ENCODE data around the gene MTIF3. TPM values are rescaled to one million over a fixed set of nuclear protein-coding genes. Genes with fewer than 3 reads are reported as not detected.

Gene MTIF3
- total and polyA plus RNA-seq, 12 donors: 51.9 to 181 (median 82.2) TPM

GRCh38 chr13:27476943-27477703 lies 26.8 kb upstream of the MTIF3 start:
- no peaks in the 10 kb centered on the region for H3K4me1 ChIP-seq (replicated peaks in 1 of 2)
- H3K27ac ChIP-seq: no peak overlapping the region
- H3K27me3 ChIP-seq: no peaks in the 10 kb centered on the region
- no peak for DNase-seq
- intact Hi-C loops (cut with DNase I): no loop called here
- H3K9me3 ChIP-seq (replicated peaks in 1 of 3): no peaks in the 10 kb centered on the region
- TF ChIP-seq POLR2A (IDR thresholded peaks at IDR 0.05) (no peak), CTCF (IDR thresholded peaks at IDR 0.05) (no peak)
- no peaks in the 10 kb centered on the region for H3K36me3 ChIP-seq (replicated peaks in 1 of 2)
- no peak overlapping the region for H3K4me3 ChIP-seq
- WGBS, 4 donors: 33 to 55% (median 41%) methylated on average over 9 to 10 of the region's 10 CpGs

GRCh38 chr13:27474751-27475268 lies 24.4 kb upstream of the MTIF3 start:
- no peak for DNase-seq
- TF ChIP-seq CTCF (IDR thresholded peaks at IDR 0.05) (no peak), POLR2A (IDR thresholded peaks at IDR 0.05) (no peak)
- Histone ChIP-seq H3K36me3 (replicated peaks in 1 of 2) (no peaks in the 10 kb centered on the region), H3K27ac (no peak overlapping the region), H3K4me1 (replicated peaks in 1 of 2) (no peaks in the 10 kb centered on the region), H3K27me3 (no peaks in the 10 kb centered on the region), H3K4me3 (no peak overlapping the region), H3K9me3 (replicated peaks in 1 of 3) (no peaks in the 10 kb centered on the region)
- WGBS, 4 donors: 88 to 91% (median 90%) methylated on average over 12 to 13 of the region's 13 CpGs
- intact Hi-C loops (cut with DNase I): no loop called here

GRCh38 chr13:27472941-27473340 lies 22.6 kb upstream of the MTIF3 start:
- no peak for DNase-seq
- WGBS, 4 donors: 70 to 88% (median 82%) methylated on average over 2 to 3 of the region's 3 CpGs
- Histone ChIP-seq H3K27ac (no peak overlapping the region), H3K36me3 (replicated peaks in 1 of 2) (no peaks in the 10 kb centered on the region), H3K4me1 (replicated peaks in 1 of 2) (no peaks in the 10 kb centered on the region), H3K9me3 (replicated peaks in 1 of 3) (no peaks in the 10 kb centered on the region), H3K27me3 (no peaks in the 10 kb centered on the region), H3K4me3 (no peak overlapping the region)
- intact Hi-C loops (cut with DNase I): no loop called here
- TF ChIP-seq CTCF (IDR thresholded peaks at IDR 0.05): no peak
- no peak for TF ChIP-seq POLR2A (IDR thresholded peaks at IDR 0.05)

- no peaks in the 10 kb centered on the region for H3K36me3 ChIP-seq (replicated peaks in 1 of 2)
- no peaks in the 10 kb centered on the region for H3K4me1 ChIP-seq (replicated peaks in 1 of 2)
- TF ChIP-seq CTCF (IDR thresholded peaks at IDR 0.05) (no peak), POLR2A (IDR thresholded peaks at IDR 0.05) (no peak)
- intact Hi-C loops (cut with DNase I): no loop called here
- 79 to 86% (median 80%) methylated on average over 1 to 2 of the region's 2 CpGs; no CpG with 5 or more reads in 1 of the 4 donors for WGBS, 4 donors
- no peak overlapping the region for H3K4me3 ChIP-seq
- no peak for DNase-seq
- H3K9me3 ChIP-seq (replicated peaks in 1 of 3): no peaks in the 10 kb centered on the region
- H3K27me3 ChIP-seq: no peaks in the 10 kb centered on the region
- H3K27ac ChIP-seq: no peak overlapping the region
These were observed 22.1 kb upstream of the MTIF3 start for GRCh38 chr13:27472441-27472840.

Measured in adrenal gland (tissue), 12 donors.